SK-N-MC (cell line): ENCODE results near the gene ACKR2.

Experiments
- EZH2 ChIP-seq: fragments of 200-600 bp; sonication (generic); IDR thresholded peaks from one replicate; pipeline ENCODE4 v1.6.1; 2017; ENCODE audit warnings: antibody characterized with exemption
- POLR2AphosphoS5 ChIP-seq: IDR thresholded peaks from 2 replicates; pipeline ENCODE4 v1.6.1; 2012; ENCODE audit warnings: mild to moderate bottlenecking, low read depth, low read length, borderline replicate concordance

DNA sequence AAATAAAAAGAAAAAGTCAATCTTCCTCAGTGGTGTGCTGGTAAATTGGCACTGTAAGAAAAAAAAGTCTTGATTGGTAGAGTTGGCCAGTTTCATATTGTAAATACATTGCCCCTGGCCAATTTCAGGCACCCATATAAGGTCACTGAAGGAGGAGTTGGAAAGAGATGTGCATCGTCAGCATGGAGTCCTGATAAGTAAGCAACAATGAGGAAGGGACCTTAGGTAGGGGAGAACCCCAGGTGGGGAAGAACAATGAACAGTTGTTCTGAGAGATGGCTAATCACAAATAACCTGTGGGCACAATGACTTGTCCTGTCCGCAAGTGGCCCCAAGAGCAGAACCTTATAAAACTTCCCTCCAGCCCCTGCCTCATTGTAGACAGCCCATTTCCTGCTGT, 75.1 kb downstream of the ACKR2 start:
- TF ChIP-seq POLR2AphosphoS5 (no peak), EZH2 (no peak)
